Measurements from ENCODE around the gene KCNT2. TPM values are rescaled to one million over a fixed set of nuclear protein-coding genes. Genes with fewer than 3 reads are reported as not detected.

The KCNT2 gene
- polyA plus RNA-seq, 1 of the 3 experiments (the other 2 are of a cell fraction), result 0.56 TPM

- no peaks in the 10 kb centered on the region for H3K27me3 ChIP-seq (ENCODE audit: insufficient read depth)
- H3K4me3 ChIP-seq (ENCODE audit: low read depth in 2 of 2, low read length in 1 of 2), result no peak overlapping the region
- H3K4me2 ChIP-seq, result no peak overlapping the region
- POLR2A ChIA-PET, result no interaction called here
- H3K36me3 ChIP-seq (replicated peaks in 1 of 2; ENCODE audit: control insufficient read depth in 1 of 2, insufficient read depth in 2 of 2, low read length in 1 of 2), result no peaks in the 10 kb centered on the region
- 20% methylated on average over 1 of the region's 1 CpG for WGBS (ENCODE audit: low lambda C conversion rate)
- H3K4me1 ChIP-seq (ENCODE audit: control insufficient read depth in 1 of 2, insufficient read depth in 2 of 2, low read depth in 1 of 2, low read length in 1 of 2), result no peaks in the 10 kb centered on the region; a peak in 1 of 4 replicates
- no peaks in the 10 kb centered on the region for H3K9me3 ChIP-seq
- no peak overlapping the region for H3K9ac ChIP-seq
- no peak overlapping the region for H3K27ac ChIP-seq (ENCODE audit: low read depth in 2 of 2, low read length in 1 of 2)
- no peak overlapping the region for H2AFZ ChIP-seq (ENCODE audit: low read depth)
- CTCF ChIA-PET, result no interaction called here
- TF ChIP-seq TCF12 (IDR thresholded peaks at IDR 0.05) (no peak), TEAD4 (IDR thresholded peaks at IDR 0.05; ENCODE audit: borderline replicate concordance, insufficient read depth) (no peak), POLR2AphosphoS5 (IDR thresholded peaks at IDR 0.05; ENCODE audit: low read depth, low read length) (no peak), GATA2 (CRISPR knock-in tag; IDR thresholded peaks at IDR 0.05) (no peak), RFX5 (IDR thresholded peaks at IDR 0.05; ENCODE audit: low read length) (no peak), FOXM1 (IDR thresholded peaks at IDR 0.05; ENCODE audit: low read depth) (no peak), RXRA (IDR thresholded peaks at IDR 0.05; ENCODE audit: borderline replicate concordance, low read depth) (no peak), ELF1 (IDR thresholded peaks at IDR 0.05) (no peak)
- H3K9me2 ChIP-seq, result no peaks in the 10 kb centered on the region
- no peaks in the 10 kb centered on the region for H4K20me1 ChIP-seq (ENCODE audit: insufficient read depth)
- no peak for DNase-seq
- no peaks in the 10 kb centered on the region for H3K79me2 ChIP-seq (ENCODE audit: insufficient read depth)
- H3F3A ChIP-seq (replicated peaks; ENCODE audit: insufficient read depth), result no peaks in the 10 kb centered on the region
Measured at GRCh38 chr1:196380316-196380715, 227.9 kb downstream of the KCNT2 start.

- TF ChIP-seq ZBTB33 (IDR thresholded peaks at IDR 0.05; ENCODE audit: borderline replicate concordance, low read depth) (no peak), MAX (IDR thresholded peaks at IDR 0.05; ENCODE audit: low read depth) (no peak), GABPA (IDR thresholded peaks at IDR 0.05; ENCODE audit: low read depth) (no peak), IRF3 (IDR thresholded peaks at IDR 0.05; ENCODE audit: low read depth, low read length) (no peak), USF1 (IDR thresholded peaks at IDR 0.05; ENCODE audit: borderline replicate concordance, low read depth) (no peak), FOSL2 (IDR thresholded peaks at IDR 0.05; ENCODE audit: borderline replicate concordance, low read depth) (no peak), FOXJ3 (CRISPR knock-in tag; IDR thresholded peaks at IDR 0.05) (no peak), POLR2AphosphoS5 (IDR thresholded peaks at IDR 0.05; ENCODE audit: low read depth, low read length) (no peak), GATA2 (CRISPR knock-in tag; IDR thresholded peaks at IDR 0.05) (no peak), TAF1 (IDR thresholded peaks at IDR 0.05; ENCODE audit: borderline replicate concordance, low read depth, low read length) (no peak), RFX5 (IDR thresholded peaks at IDR 0.05; ENCODE audit: low read length) (no peak), NRF1 (IDR thresholded peaks at IDR 0.05; ENCODE audit: low read depth, low read length) (no peak), RXRA (IDR thresholded peaks at IDR 0.05; ENCODE audit: borderline replicate concordance, low read depth) (no peak), SIN3A (IDR thresholded peaks at IDR 0.05; ENCODE audit: borderline replicate concordance, low read depth, low read length) (no peak), MXI1 (IDR thresholded peaks at IDR 0.05; ENCODE audit: low read depth, low read length) (no peak)
- ChIA-PET POLR2A (no interaction called here), CTCF (no interaction called here)
- no peaks in the 10 kb centered on the region; a peak in 1 of 4 replicates for H3K4me1 ChIP-seq (ENCODE audit: control insufficient read depth in 1 of 2, insufficient read depth in 2 of 2, low read depth in 1 of 2, low read length in 1 of 2)
- no peak overlapping the region for H2AFZ ChIP-seq (ENCODE audit: low read depth)
- H3K4me3 ChIP-seq (ENCODE audit: low read depth in 2 of 2, low read length in 1 of 2), result no peak overlapping the region
- WGBS (ENCODE audit: low lambda C conversion rate), result 64% methylated on average over 3 of the region's 3 CpGs
- no peaks in the 10 kb centered on the region for H3K79me2 ChIP-seq (ENCODE audit: insufficient read depth)
- H4K20me1 ChIP-seq (ENCODE audit: insufficient read depth), result no peaks in the 10 kb centered on the region
- no peak for DNase-seq
- H3K9ac ChIP-seq, result no peak overlapping the region
- H3K36me3 ChIP-seq (replicated peaks in 1 of 2; ENCODE audit: control insufficient read depth in 1 of 2, insufficient read depth in 2 of 2, low read length in 1 of 2), result no peaks in the 10 kb centered on the region
- H3K27me3 ChIP-seq (ENCODE audit: insufficient read depth), result no peaks in the 10 kb centered on the region
- no peaks in the 10 kb centered on the region for H3K9me3 ChIP-seq
- no peak overlapping the region for H3K4me2 ChIP-seq
- no peaks in the 10 kb centered on the region for H3F3A ChIP-seq (replicated peaks; ENCODE audit: insufficient read depth)
- H3K9me2 ChIP-seq, result no peaks in the 10 kb centered on the region
- no peak overlapping the region for H3K27ac ChIP-seq (ENCODE audit: low read depth in 2 of 2, low read length in 1 of 2)
Measured at GRCh38 chr1:196377811-196378210, 230.4 kb downstream of the KCNT2 start.
